Uterus (tissue), 2 donors: ENCODE measurements around the gene PIK3R3.

Experiments
- CTCF ChIP-seq, 4 experiments: fragments of 200-600 bp in 2 of 4; fragments of 450-650 bp in 2 of 4; sonication (generic) in 2 of 4; IDR thresholded peaks; one replicate each; pipeline ENCODE4 v1.5.1; 2016 to 2019; ENCODE audit warnings: antibody characterized with exemption in 4 of 4, mild to moderate bottlenecking in 2 of 4, moderate library complexity in 1 of 4
- POLR2A ChIP-seq, 2 donors: fragments of 450-650 bp; IDR thresholded peaks; one replicate each; pipeline ENCODE4 v1.6.1; 2016; ENCODE audit warnings: antibody characterized with exemption in 2 of 2, mild to moderate bottlenecking in 1 of 2, moderate library complexity in 1 of 2

GRCh38 chr1:46077644-46078043, 54.8 kb downstream of the PIK3R3 start:
- TF ChIP-seq CTCF (IDR thresholded peaks at IDR 0.05) (no peak), POLR2A (IDR thresholded peaks at IDR 0.05) (no peak)
